Endothelial cell of umbilical vein (primary cell): ENCODE data around the gene MPL. TPM values are rescaled to one million over a fixed set of nuclear protein-coding genes. Genes with fewer than 3 reads are reported as not detected.

ENCODE experiments used
- BruUV-seq: library from RNA; stranded (reverse); fragments of 400-500 nt; replicated peaks from 2 replicates; lab custom pipeline; 2021; lab: Mats Ljungman, UMichigan
- CTCF ChIA-PET: fragments of 300-600, 350-600 bp; sonication (Branson Sonifier 250); formaldehyde crosslinking; loops from one replicate; lab custom pipeline; 2021; ENCODE audit warnings: antibody characterized with exemption, inconsistent platforms; lab: Charles Lee
- POLR2A ChIA-PET: fragments of 300-600, 350-600 bp; sonication (Branson Sonifier 250); formaldehyde crosslinking; loops from one replicate; lab custom pipeline; 2021; ENCODE audit warnings: antibody characterized with exemption, inconsistent platforms; lab: Charles Lee
- DNase-seq: peaks from one replicate; pipeline ENCODE4 v3.0.0-alpha.2; 2011; ENCODE audit warnings: low read depth, low spot score
- FAIRE-seq: peaks from 2 replicates; lab custom pipeline; 2011; peaks lifted over from hg19 to GRCh38; lab: Jason Lieb, UNC
- H2AFZ ChIP-seq: 2 replicates; pipeline ENCODE4 v1.6.0; 2012; ENCODE audit warnings: low read depth, low read length, control low read depth, inconsistent platforms
- H3K27ac ChIP-seq: 2 replicates; pipeline ENCODE4 v1.5.1; 2011; ENCODE audit warnings: low read depth, mild to moderate bottlenecking, control low read depth, low read length, moderate library complexity; ENCODE audit not compliant: insufficient read depth
- H3K27me3 ChIP-seq, 2 experiments: 2 replicates each; pipeline versions ENCODE4 v1.6.0 to v1.6.1; 2011; ENCODE audit warnings: low read length in 2 of 2, mixed read lengths in 1 of 2; ENCODE audit not compliant: control insufficient read depth in 2 of 2, insufficient read depth in 2 of 2
- H3K36me3 ChIP-seq, 2 experiments: 2 replicates in 1 of 2; 3 replicates in 1 of 2; pipeline ENCODE4 v1.5.1; 2011; ENCODE audit warnings: low read length in 2 of 2, mild to moderate bottlenecking in 1 of 2, moderate library complexity in 1 of 2; ENCODE audit not compliant: control insufficient read depth in 2 of 2, insufficient read depth in 2 of 2; ENCODE audit errors: extremely low read depth in 1 of 2
- H3K4me1 ChIP-seq: 3 replicates; pipeline ENCODE4 v1.5.1; 2011; ENCODE audit warnings: mild to moderate bottlenecking, low read length; ENCODE audit not compliant: control insufficient read depth, insufficient read depth; ENCODE audit errors: extremely low read depth
- H3K4me2 ChIP-seq: 2 replicates; pipeline ENCODE4 v1.6.1; 2011; ENCODE audit warnings: low read length, control low read depth, mixed read lengths; ENCODE audit not compliant: insufficient read depth
- H3K4me3 ChIP-seq, 3 experiments: fragments of 200-600 bp in 1 of 3; sonication (generic), shearing (Covaris generic) in 1 of 3; replicated peaks in 1 of 3; 2 replicates each; pipeline ENCODE4 v1.5.1; 2011 to 2016; ENCODE audit warnings: control low read depth in 3 of 3, low read length in 3 of 3, mild to moderate bottlenecking in 2 of 3, inconsistent platforms in 1 of 3, low read depth in 1 of 3, moderate library complexity in 1 of 3; ENCODE audit not compliant: insufficient read depth in 1 of 3
- H3K79me2 ChIP-seq: 2 replicates; pipeline ENCODE4 v1.6.0; 2012; ENCODE audit warnings: low read length, inconsistent platforms; ENCODE audit not compliant: control insufficient read depth, insufficient read depth
- H3K9ac ChIP-seq: replicated peaks from 2 replicates; pipeline ENCODE3; 2011; ENCODE audit warnings: low read length, control low read depth; ENCODE audit not compliant: insufficient read depth; ENCODE audit errors: extremely low read depth
- H3K9me1 ChIP-seq: replicated peaks from 3 replicates; pipeline ENCODE4 v1.6.0; 2011; ENCODE audit warnings: mild to moderate bottlenecking, low read length; ENCODE audit not compliant: control insufficient read depth, insufficient read depth; ENCODE audit errors: extremely low read depth
- H3K9me3 ChIP-seq: replicated peaks from 2 replicates; pipeline ENCODE4 v1.5.1; 2012; ENCODE audit warnings: low read length, inconsistent platforms; ENCODE audit not compliant: control insufficient read depth, insufficient read depth
- H4K20me1 ChIP-seq: replicated peaks from 2 replicates; pipeline ENCODE3; 2011; ENCODE audit warnings: mild to moderate bottlenecking, low read length; ENCODE audit not compliant: control insufficient read depth, insufficient read depth; ENCODE audit errors: extremely low read depth
- EZH2 ChIP-seq: IDR thresholded peaks from 2 replicates; pipeline ENCODE4 v1.6.1; 2012; ENCODE audit warnings: borderline replicate concordance, low read depth, mild to moderate bottlenecking, moderate library complexity, low read length, inconsistent platforms; ENCODE audit not compliant: severe bottlenecking
- GATA2 ChIP-seq: IDR thresholded peaks from 2 replicates; pipeline ENCODE4 v1.7.0; 2011; ENCODE audit warnings: low read depth, mild to moderate bottlenecking, moderate library complexity, mixed read lengths, low read length; ENCODE audit not compliant: insufficient read length, insufficient read depth
- JUN ChIP-seq: IDR thresholded peaks from 2 replicates; pipeline ENCODE4 v1.6.1; 2011; ENCODE audit warnings: borderline replicate concordance, low read depth; ENCODE audit not compliant: insufficient read length, insufficient read depth
- MYC ChIP-seq: IDR thresholded peaks from one replicate; pipeline ENCODE4 v1.6.1; 2011; ENCODE audit warnings: mild to moderate bottlenecking, low read depth, low read length
- POLR2A ChIP-seq: IDR thresholded peaks from 2 replicates; pipeline ENCODE4 v1.6.1; 2012; ENCODE audit warnings: low read depth, mild to moderate bottlenecking, control low read depth, low read length
- POLR2AphosphoS5 ChIP-seq: IDR thresholded peaks from 2 replicates; pipeline ENCODE4 v1.6.1; 2012; ENCODE audit warnings: low read depth, mild to moderate bottlenecking, control low read depth, low read length, moderate library complexity; ENCODE audit not compliant: insufficient read depth
- dilution Hi-C: fragments of 300-500 bp; cut with MboI; formaldehyde crosslinking; loops from one replicate; pipeline ENCODE4 v1.15.0; 2019; ENCODE audit warnings: low sequenced_read_pairs; ENCODE audit not compliant: extremely low pct_ligation_motif_present
- intact Hi-C: fragments of 100-400 bp; cut with micrococcal nuclease; formaldehyde crosslinking; loops from one replicate; pipeline ENCODE4 v1.10.0; 2022
- polyA plus RNA-seq, 4 experiments: library from polyadenylated mRNA; depleted of rRNA in 3 of 4; stranded (reverse) in 3 of 4; unstranded in 1 of 4; fragments of >200 nt; gene quantifications; 2 replicates each; pipeline versions ENCODE4 v1.2.1 to v1.2.3, GENCODE V29; 2011 to 2012; ENCODE audit warnings: missing spikeins in 1 of 4
- total RNA-seq: library from RNA; stranded (reverse); gene quantifications from 2 replicates; pipeline ENCODE4 v1.2.3, GENCODE V29; 2021
- TF ChIP-seq, protein P1 (sequence below): IDR thresholded peaks from 2 replicates; pipeline ENCODE4 v1.6.1; 2011; ENCODE audit not compliant: insufficient read depth, insufficient read length
- TF ChIP-seq, protein P2 (sequence below), 2 donors: IDR thresholded peaks; 1 replicate in 1 of 2; 2 replicates in 1 of 2; pipeline ENCODE4 v1.5.1; 2011; ENCODE audit warnings: low read length in 2 of 2, mild to moderate bottlenecking in 2 of 2, moderate library complexity in 2 of 2, control low read depth in 1 of 2, inconsistent platforms in 1 of 2, low read depth in 1 of 2; ENCODE audit not compliant: insufficient read depth in 1 of 2; ENCODE audit errors: extremely low read depth in 1 of 2

MPL gene
- total and polyA plus RNA-seq, 2 donors (not counting 3 experiments of a cell fraction or from before 2014, with no cell fraction given), result 0.14 to 0.24 TPM

DNA sequence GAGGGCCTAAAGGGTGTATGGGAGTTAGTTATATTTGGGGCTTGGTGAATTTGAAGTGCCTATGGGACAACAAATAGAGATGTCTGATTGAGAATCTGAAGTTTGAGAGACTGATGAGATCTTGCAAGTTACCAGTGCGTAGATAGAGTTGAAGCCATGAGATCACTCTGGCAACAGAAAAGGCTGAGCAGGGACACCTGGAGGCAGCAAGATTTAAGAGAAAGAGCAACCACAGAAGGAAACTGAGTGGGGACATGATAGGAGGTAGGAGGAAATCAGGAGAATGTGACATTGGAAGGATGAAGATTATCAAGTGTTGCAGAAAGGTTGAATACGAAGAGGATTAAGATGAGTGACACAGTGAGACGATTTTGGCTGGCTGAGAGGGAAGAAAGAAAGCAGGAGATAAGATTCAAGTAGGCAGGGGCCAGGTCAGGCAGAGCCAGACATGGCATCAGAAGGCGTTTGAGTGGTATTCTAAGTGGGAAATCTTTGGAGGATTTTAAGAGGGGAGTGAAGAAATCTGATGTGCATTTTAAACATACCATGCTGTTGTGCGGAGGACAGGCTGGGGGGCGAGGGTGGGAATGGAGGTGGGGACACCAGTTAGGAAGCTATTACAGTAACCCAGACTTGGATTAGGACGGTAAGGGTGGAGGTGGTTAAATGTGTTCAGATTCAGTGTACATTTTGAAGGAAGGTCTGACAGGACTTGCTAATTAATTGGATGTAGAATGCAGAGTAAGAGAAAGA, 3.0 kb upstream of the MPL start:
- TF ChIP-seq EZH2 (no peak), GATA2 (no peak), MYC (no peak), POLR2AphosphoS5 (no peak), JUN (no peak)
- TF ChIP-seq, protein P1, sequence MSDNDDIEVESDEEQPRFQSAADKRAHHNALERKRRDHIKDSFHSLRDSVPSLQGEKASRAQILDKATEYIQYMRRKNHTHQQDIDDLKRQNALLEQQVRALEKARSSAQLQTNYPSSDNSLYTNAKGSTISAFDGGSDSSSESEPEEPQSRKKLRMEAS, result no peak
- FAIRE-seq (no peak), DNase-seq (no peak)
- H3K9me3 ChIP-seq, result no peaks in the 10 kb centered on the region
- ChIA-PET CTCF (no interaction called here), POLR2A (no interaction called here)
- no peaks in the 10 kb centered on the region for H4K20me1 ChIP-seq
- H3K27me3 ChIP-seq, result no peaks in the 10 kb centered on the region
- no peaks in the 10 kb centered on the region for H3K79me2 ChIP-seq
- no peaks in the 10 kb centered on the region for H3K36me3 ChIP-seq
- H3K9me1 ChIP-seq, result no peaks in the 10 kb centered on the region
- no peak overlapping the region for H3K27ac ChIP-seq
- peaks cover 8% of the 10 kb centered on the region for H3K4me1 ChIP-seq
- dilution Hi-C loops, result no loop called here
- no peak overlapping the region for H3K4me2 ChIP-seq
- H3K9ac ChIP-seq, result no peak overlapping the region
- intact Hi-C loops, result no loop called here
- no TSS peak for BruUV-seq
- no peak overlapping the region for H3K4me3 ChIP-seq
- H2AFZ ChIP-seq, result no peak overlapping the region

DNA sequence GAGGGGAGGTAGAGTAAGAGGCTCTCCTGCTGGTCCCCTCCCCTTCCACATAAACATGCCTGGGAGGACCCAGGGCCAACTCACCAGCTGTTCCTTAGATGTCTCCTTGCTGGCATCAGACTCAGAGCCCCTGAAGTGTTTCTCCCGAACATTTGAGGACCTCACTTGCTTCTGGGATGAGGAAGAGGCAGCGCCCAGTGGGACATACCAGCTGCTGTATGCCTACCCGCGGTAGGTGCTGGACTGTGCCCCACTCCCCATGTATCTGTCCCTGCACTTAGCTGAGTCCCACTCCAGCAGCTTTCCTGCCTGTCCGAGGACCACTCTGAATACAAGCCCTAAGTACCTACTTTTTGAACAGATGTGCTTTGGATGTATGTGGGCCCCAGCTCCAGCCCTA, 383 bp downstream of the MPL start:
- CTCF ChIA-PET, result no interaction called here
- no peaks in the 10 kb centered on the region for H3K9me3 ChIP-seq
- H3K4me2 ChIP-seq, result no peak overlapping the region
- intact Hi-C loops, result no loop called here
- no peak overlapping the region for H3K4me3 ChIP-seq
- no peak overlapping the region for H2AFZ ChIP-seq
- BruUV-seq, result no TSS peak
- dilution Hi-C loops, result no loop called here
- peaks cover 0 to 2% of the 10 kb centered on the region in 2 experiments for H3K27me3 ChIP-seq
- FAIRE-seq (no peak), DNase-seq (no peak)
- H3K9me1 ChIP-seq, result no peaks in the 10 kb centered on the region
- no peaks in the 10 kb centered on the region for H3K4me1 ChIP-seq
- no peaks in the 10 kb centered on the region for H4K20me1 ChIP-seq
- H3K79me2 ChIP-seq, result no peaks in the 10 kb centered on the region
- POLR2A ChIA-PET, result no interaction called here
- H3K9ac ChIP-seq, result no peak overlapping the region
- H3K27ac ChIP-seq, result no peak overlapping the region
- H3K36me3 ChIP-seq, result no peaks in the 10 kb centered on the region
- TF ChIP-seq JUN (no peak), EZH2 (no peak), POLR2A (no peak)
- TF ChIP-seq, protein P1, result no peak
- TF ChIP-seq, protein P2, sequence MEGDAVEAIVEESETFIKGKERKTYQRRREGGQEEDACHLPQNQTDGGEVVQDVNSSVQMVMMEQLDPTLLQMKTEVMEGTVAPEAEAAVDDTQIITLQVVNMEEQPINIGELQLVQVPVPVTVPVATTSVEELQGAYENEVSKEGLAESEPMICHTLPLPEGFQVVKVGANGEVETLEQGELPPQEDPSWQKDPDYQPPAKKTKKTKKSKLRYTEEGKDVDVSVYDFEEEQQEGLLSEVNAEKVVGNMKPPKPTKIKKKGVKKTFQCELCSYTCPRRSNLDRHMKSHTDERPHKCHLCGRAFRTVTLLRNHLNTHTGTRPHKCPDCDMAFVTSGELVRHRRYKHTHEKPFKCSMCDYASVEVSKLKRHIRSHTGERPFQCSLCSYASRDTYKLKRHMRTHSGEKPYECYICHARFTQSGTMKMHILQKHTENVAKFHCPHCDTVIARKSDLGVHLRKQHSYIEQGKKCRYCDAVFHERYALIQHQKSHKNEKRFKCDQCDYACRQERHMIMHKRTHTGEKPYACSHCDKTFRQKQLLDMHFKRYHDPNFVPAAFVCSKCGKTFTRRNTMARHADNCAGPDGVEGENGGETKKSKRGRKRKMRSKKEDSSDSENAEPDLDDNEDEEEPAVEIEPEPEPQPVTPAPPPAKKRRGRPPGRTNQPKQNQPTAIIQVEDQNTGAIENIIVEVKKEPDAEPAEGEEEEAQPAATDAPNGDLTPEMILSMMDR (IDR thresholded peaks at IDR 0.05; ENCODE audit: extremely low read depth in 1 of 2, insufficient read depth in 1 of 2, low read depth in 1 of 2, low read length in 2 of 2), result no peak
